GM12873 (cell line): ENCODE measurements around the gene GPALPP1.

Source experiments
- CTCF ChIP-seq: IDR thresholded peaks from 2 replicates; pipeline ENCODE4 v1.5.1; 2012; ENCODE audit warnings: low read depth, mild to moderate bottlenecking, moderate library complexity, low read length, control low read depth; ENCODE audit not compliant: insufficient read depth; ENCODE audit errors: missing control alignments

The GPALPP1 gene

DNA sequence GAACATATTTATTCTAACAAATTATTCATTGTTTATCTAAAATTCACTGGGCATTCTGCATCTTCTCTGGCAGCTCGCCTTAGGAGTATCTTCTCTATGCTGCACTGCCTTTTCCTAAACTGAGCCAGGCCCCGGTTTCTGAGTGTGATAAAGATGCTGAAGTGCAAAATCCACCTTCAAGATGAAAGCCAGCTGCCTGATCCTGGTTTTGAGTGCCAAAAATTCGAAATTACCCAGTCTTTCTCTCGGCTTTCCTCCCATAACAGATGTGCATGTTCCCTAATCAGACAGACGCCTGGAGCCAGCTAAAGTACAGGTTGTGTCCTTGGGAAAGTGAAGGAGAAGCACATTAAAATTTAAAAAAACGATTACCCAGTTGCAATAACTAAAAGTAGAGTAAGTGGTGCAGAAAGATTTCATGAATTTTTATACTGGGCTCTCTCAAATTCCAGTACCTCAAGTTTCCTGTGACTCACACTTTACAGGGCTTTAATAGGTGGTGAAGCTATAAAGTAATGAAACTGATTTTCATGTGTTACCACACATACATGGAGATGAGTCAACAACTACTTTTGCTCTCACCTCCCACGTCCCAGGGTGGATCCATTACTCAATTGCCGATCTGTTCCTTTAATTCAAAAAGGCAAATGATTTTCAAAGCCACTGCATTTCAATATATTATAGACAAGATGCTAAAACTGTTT is 66.0 kb downstream of the GPALPP1 start:
- TF ChIP-seq CTCF, result no peak

DNA sequence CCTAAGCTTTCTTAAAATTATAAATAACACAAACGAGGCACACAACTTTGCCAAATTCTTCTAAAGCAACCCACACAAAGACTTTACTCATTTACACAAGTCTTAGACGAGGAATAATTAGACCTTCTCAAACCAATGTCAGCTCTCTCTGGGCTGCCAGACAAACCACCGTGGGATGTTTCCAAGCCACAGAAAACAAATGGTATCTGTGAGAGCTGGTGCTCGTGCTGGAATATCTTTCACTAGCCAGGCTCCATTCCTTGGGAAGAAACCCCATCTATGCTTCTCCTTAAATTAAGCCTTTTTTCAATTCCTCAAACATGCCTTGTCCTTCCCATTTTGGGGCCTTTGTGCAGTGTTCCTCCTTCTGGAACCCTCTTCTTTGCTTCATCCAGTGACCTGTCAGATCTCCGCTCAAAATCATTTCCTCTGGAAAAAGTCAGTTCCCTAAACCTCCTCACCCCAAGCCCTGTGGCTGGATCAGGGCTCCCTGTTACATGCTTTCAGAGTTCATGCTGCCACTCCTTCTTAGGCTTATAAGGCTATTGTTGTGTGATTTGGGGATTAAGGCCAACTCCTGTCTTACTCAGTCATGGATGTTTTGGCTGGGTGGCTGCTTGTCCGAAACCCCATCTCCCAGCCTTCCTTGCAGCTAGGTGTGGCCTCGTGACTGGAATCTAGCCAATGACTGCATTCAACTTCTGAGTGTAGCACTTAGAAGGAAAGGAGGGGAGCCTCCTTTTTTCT is 66.7 kb downstream of the GPALPP1 start:
- TF ChIP-seq CTCF, result no peak

DNA sequence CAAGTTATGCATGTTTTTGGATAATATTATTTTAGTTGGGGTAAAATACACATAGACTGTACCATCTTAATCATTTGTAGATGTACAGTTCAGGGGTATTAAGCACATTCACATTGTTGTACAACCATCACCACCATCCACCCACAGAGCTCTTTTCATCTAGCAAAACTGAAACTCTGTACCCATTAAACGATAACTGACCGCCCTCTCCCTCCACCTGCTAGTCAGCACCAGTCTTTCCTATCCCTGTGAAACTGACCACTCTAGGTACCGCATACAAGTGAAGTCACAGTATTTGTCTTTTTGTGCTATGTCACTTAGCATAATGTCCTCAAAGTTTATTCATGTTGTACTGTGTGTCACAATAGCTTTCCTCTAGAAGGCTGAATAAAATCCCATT is 70.7 kb downstream of the GPALPP1 start:
- TF ChIP-seq CTCF, result no peak

- no peak for TF ChIP-seq CTCF
Measured at GRCh38 chr13:45063261-45063860, 74.0 kb downstream of the GPALPP1 start.

DNA sequence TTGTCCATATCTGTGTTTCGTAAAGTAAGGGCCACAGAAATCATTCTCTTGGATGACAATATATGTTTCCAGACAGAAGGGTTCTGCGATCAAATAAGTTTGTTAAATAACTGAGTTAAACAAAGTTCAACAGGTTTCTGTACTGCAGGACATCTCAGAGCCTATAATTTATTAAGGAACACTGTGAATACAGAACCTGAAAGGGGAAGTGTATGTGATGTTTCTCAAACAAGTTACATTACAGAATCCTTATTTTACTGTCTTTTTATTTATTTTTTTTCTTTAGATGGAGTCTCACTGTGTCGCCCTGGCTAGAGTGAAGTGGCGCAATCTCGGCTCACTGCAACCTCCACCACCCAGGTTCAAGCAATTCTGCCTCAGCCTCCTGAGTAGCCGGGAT is 75.6 kb downstream of the GPALPP1 start:
- TF ChIP-seq CTCF, result no peak

- no peak for TF ChIP-seq CTCF
Measured at GRCh38 chr13:45068036-45069001, 79.0 kb downstream of the GPALPP1 start.
